Gastrocnemius medialis (tissue), 4 donors: ENCODE results near the gene CELF1.

ENCODE experiments used
- CTCF ChIP-seq, 5 experiments: fragments of 450-650 bp in 3 of 5; fragments of 200-600 bp in 2 of 5; sonication (generic) in 2 of 5; IDR thresholded peaks in 4 of 5; conservative IDR thresholded peaks in 1 of 5; 1 replicate in 4 of 5; 2 replicates in 1 of 5; pipeline ENCODE4 v1.5.1; 2016 to 2019; ENCODE audit warnings: antibody characterized with exemption in 5 of 5, mild to moderate bottlenecking in 3 of 5, moderate library complexity in 3 of 5
- POLR2A ChIP-seq, 2 donors: fragments of 450-650 bp; IDR thresholded peaks; one replicate each; pipeline ENCODE4 v1.6.1; 2017; ENCODE audit warnings: antibody characterized with exemption in 2 of 2, mild to moderate bottlenecking in 2 of 2, moderate library complexity in 2 of 2

GRCh38 chr11:47578524-47579494 is 25.9 kb upstream of the CELF1 start, which contains the start of the genes KBTBD4 and NDUFS3:
- TF ChIP-seq POLR2A (IDR thresholded peaks at IDR 0.05), result peak; percentile 52 to 53
- TF ChIP-seq CTCF (IDR thresholded peaks at IDR 0.05 in 4 of 5, conservative IDR thresholded peaks at IDR 0.05 in 1 of 5), result no peak
